H1 (cell line): Measurements from ENCODE around the gene NFKB1. TPM values are rescaled to one million over a fixed set of nuclear protein-coding genes. Genes with fewer than 3 reads are reported as not detected.

ENCODE experiments used
- CTCF ChIA-PET: fragments of 300-600 bp; sonication (Branson Sonifier 250); formaldehyde crosslinking; loops from one replicate; lab custom pipeline; 2021; ENCODE audit not compliant: partially characterized antibody; lab: Charles Lee
- POLR2A ChIA-PET: fragments of 300-600 bp; sonication (Branson Sonifier 250); formaldehyde crosslinking; loops from one replicate; lab custom pipeline; 2021; ENCODE audit warnings: inconsistent platforms; ENCODE audit not compliant: partially characterized antibody; lab: Charles Lee
- DNase-seq, 2 experiments: peaks; one replicate each; pipeline versions ENCODE4 v3.0.0 to v3.0.0-alpha.2; 2010 to 2022; ENCODE audit warnings: low spot score in 2 of 2, low read depth in 1 of 2, mixed read lengths in 1 of 2
- FAIRE-seq: peaks from 2 replicates; lab custom pipeline; 2011; peaks lifted over from hg19 to GRCh38; lab: Jason Lieb, UNC
- H2AFZ ChIP-seq: 2 replicates; pipeline ENCODE4 v1.8.1; 2012; ENCODE audit warnings: low read length, inconsistent platforms
- H2AK5ac ChIP-seq: 2 replicates; pipeline ENCODE4 v1.6.1; 2013; ENCODE audit warnings: low read depth, low read length
- H2BK120ac ChIP-seq: replicated peaks from 2 replicates; pipeline ENCODE3; 2013; ENCODE audit warnings: low read depth, low read length, inconsistent platforms
- H2BK12ac ChIP-seq: 2 replicates; pipeline ENCODE4 v1.6.1; 2013; ENCODE audit warnings: low read depth, low read length
- H2BK15ac ChIP-seq: 2 replicates; pipeline ENCODE4 v1.6.1; 2013; ENCODE audit warnings: low read length
- H2BK20ac ChIP-seq: 2 replicates; pipeline ENCODE4 v1.6.1; 2013; ENCODE audit warnings: low read length
- H2BK5ac ChIP-seq: 2 replicates; pipeline ENCODE4 v1.6.1; 2013; ENCODE audit warnings: low read depth, low read length
- H3K14ac ChIP-seq: 2 replicates; pipeline ENCODE4 v1.6.1; 2013; ENCODE audit warnings: inconsistent platforms; ENCODE audit not compliant: insufficient read length
- H3K18ac ChIP-seq: 2 replicates; pipeline ENCODE4 v1.6.1; 2013; ENCODE audit warnings: low read length; ENCODE audit errors: extremely low read depth
- H3K23ac ChIP-seq: 2 replicates; pipeline ENCODE4 v1.6.1; 2013; ENCODE audit warnings: inconsistent platforms; ENCODE audit not compliant: insufficient read length
- H3K23me2 ChIP-seq: 2 replicates; pipeline ENCODE4 v1.6.1; 2013; ENCODE audit warnings: low read depth, low read length
- H3K27ac ChIP-seq: 2 replicates; pipeline ENCODE4 v1.6.1; 2011; ENCODE audit warnings: low read depth, low read length, inconsistent platforms
- H3K27me3 ChIP-seq, 4 experiments: replicated peaks in 1 of 4; 1 replicate in 1 of 4; 2 replicates in 3 of 4; pipeline versions ENCODE4 v1.6.1 to v1.8.1; 2011 to 2013; ENCODE audit warnings: low read length in 3 of 4, mild to moderate bottlenecking in 3 of 4, inconsistent platforms in 2 of 4, mixed read lengths in 2 of 4, moderate library complexity in 1 of 4; ENCODE audit not compliant: control insufficient read depth in 3 of 4, insufficient read depth in 3 of 4; ENCODE audit errors: extremely low read depth in 1 of 4
- H3K36me3 ChIP-seq, 4 experiments: 2 replicates each; pipeline versions ENCODE4 v1.6.1 to v1.8.1; 2011 to 2013; ENCODE audit warnings: mild to moderate bottlenecking in 4 of 4, low read length in 3 of 4, moderate library complexity in 2 of 4, control low read depth in 1 of 4, inconsistent platforms in 1 of 4; ENCODE audit not compliant: insufficient read depth in 4 of 4, control insufficient read depth in 2 of 4
- H3K4ac ChIP-seq: replicated peaks from 2 replicates; pipeline ENCODE3; 2013; ENCODE audit warnings: low read length, low read depth, mixed read lengths, inconsistent platforms; ENCODE audit not compliant: insufficient read length
- H3K4me1 ChIP-seq, 4 experiments: replicated peaks in 1 of 4; 1 replicate in 1 of 4; 2 replicates in 3 of 4; pipeline versions ENCODE4 v1.6.1 to v1.8.1; 2011 to 2013; ENCODE audit warnings: low read length in 3 of 4, inconsistent platforms in 2 of 4, mixed read lengths in 1 of 4; ENCODE audit not compliant: insufficient read depth in 4 of 4, control insufficient read depth in 3 of 4
- H3K4me2 ChIP-seq, 2 experiments: 2 replicates each; pipeline versions ENCODE4 v1.6.1 to v1.8.1; 2011 to 2013; ENCODE audit warnings: low read depth in 2 of 2, low read length in 2 of 2, control low read depth in 1 of 2, inconsistent platforms in 1 of 2, mild to moderate bottlenecking in 1 of 2; ENCODE audit not compliant: insufficient read depth in 1 of 2
- H3K4me3 ChIP-seq, 4 experiments: fragments of 200-600, 300-600 bp in 1 of 4; sonication (generic), shearing (Covaris generic), sonication (Bioruptor Twin) in 1 of 4; 2 replicates each; pipeline versions ENCODE4 v1.5.1 to v1.8.1; 2011 to 2016; ENCODE audit warnings: low read length in 4 of 4, low read depth in 3 of 4, control low read depth in 2 of 4, inconsistent platforms in 2 of 4, mild to moderate bottlenecking in 2 of 4, mixed read lengths in 1 of 4, moderate library complexity in 1 of 4; ENCODE audit not compliant: insufficient read depth in 2 of 4; ENCODE audit errors: extremely low read depth in 1 of 4
- H3K56ac ChIP-seq: replicated peaks from 2 replicates; pipeline ENCODE3; 2013; ENCODE audit warnings: low read depth, mild to moderate bottlenecking, mixed read lengths, low read length, inconsistent platforms; ENCODE audit not compliant: insufficient read length
- H3K79me1 ChIP-seq: 2 replicates; pipeline ENCODE4 v1.6.1; 2013; ENCODE audit warnings: low read depth, low read length, control low read depth
- H3K79me2 ChIP-seq, 2 experiments: 2 replicates each; pipeline versions ENCODE4 v1.6.1 to v1.8.1; 2012 to 2013; ENCODE audit warnings: low read length in 2 of 2, mild to moderate bottlenecking in 2 of 2, inconsistent platforms in 1 of 2; ENCODE audit not compliant: insufficient read depth in 2 of 2, control insufficient read depth in 1 of 2
- H3K9ac ChIP-seq, 4 experiments: replicated peaks in 1 of 4; 1 replicate in 1 of 4; 2 replicates in 3 of 4; pipeline versions ENCODE4 v1.6.1 to v1.8.1; 2011 to 2013; ENCODE audit warnings: low read depth in 3 of 4, low read length in 3 of 4, control low read depth in 2 of 4, mild to moderate bottlenecking in 2 of 4, moderate library complexity in 2 of 4, inconsistent platforms in 1 of 4; ENCODE audit errors: extremely low read depth in 1 of 4
- H3K9me3 ChIP-seq, 2 experiments: 2 replicates each; pipeline versions ENCODE4 v1.6.1 to v1.8.1; 2012 to 2013; ENCODE audit warnings: mild to moderate bottlenecking in 2 of 2, moderate library complexity in 2 of 2, control low read depth in 1 of 2, inconsistent platforms in 1 of 2, low read depth in 1 of 2, low read length in 1 of 2, mixed read lengths in 1 of 2; ENCODE audit not compliant: insufficient read depth in 2 of 2
- H4K20me1 ChIP-seq, 2 experiments: replicated peaks in 1 of 2; 2 replicates each; pipeline versions ENCODE3 to v1.8.1; 2011 to 2013; ENCODE audit warnings: inconsistent platforms in 2 of 2, low read length in 2 of 2, mild to moderate bottlenecking in 1 of 2; ENCODE audit not compliant: insufficient read depth in 2 of 2, control insufficient read depth in 1 of 2
- H4K5ac ChIP-seq: 2 replicates; pipeline ENCODE4 v1.6.1; 2013; ENCODE audit warnings: low read length, low read depth, mixed read lengths, inconsistent platforms; ENCODE audit not compliant: insufficient read length
- H4K8ac ChIP-seq: 2 replicates; pipeline ENCODE4 v1.8.0; 2013; ENCODE audit warnings: mild to moderate bottlenecking, moderate library complexity, low read length, inconsistent platforms; ENCODE audit not compliant: insufficient read depth; ENCODE audit errors: extremely low read depth
- H4K91ac ChIP-seq: replicated peaks from 2 replicates; pipeline ENCODE3; 2013; ENCODE audit warnings: low read length, mixed read lengths, inconsistent platforms; ENCODE audit not compliant: insufficient read length
- BCL11A ChIP-seq, 2 experiments: IDR thresholded peaks; one replicate each; pipeline ENCODE4 v1.6.1; 2011; ENCODE audit warnings: low read depth in 2 of 2, low read length in 2 of 2, mild to moderate bottlenecking in 2 of 2
- SIRT6 ChIP-seq: IDR thresholded peaks from one replicate; pipeline ENCODE4 v1.7.1; 2012; ENCODE audit warnings: low read length, inconsistent platforms
- polyA plus RNA-seq, 7 experiments: library from polyadenylated mRNA; depleted of rRNA in 3 of 7; stranded (reverse) in 5 of 7; unstranded in 2 of 7; fragments of >200 nt in 5 of 7; fragments of 200-250 nt in 2 of 7; gene quantifications; 1 replicate in 5 of 7; 2 replicates in 1 of 7; 4 replicates in 1 of 7; pipeline versions ENCODE4 v1.2.1 to v1.2.3, GENCODE V29; 2011 to 2013; ENCODE audit warnings: missing spikeins in 2 of 7, mixed read lengths in 2 of 7
- total RNA-seq: library from RNA; stranded (reverse); fragmentation: NEBNext Ultra II Directional; extraction: Animal tissue kit (Norgen Biotek cat#: 25700); gene quantifications from 2 replicates; pipeline ENCODE4 v1.2.1, GENCODE V29; 2021

The NFKB1 gene
- total and polyA plus RNA-seq, 2 of the 8 experiments (the other 6 are each of a cell fraction or from before 2014, with no cell fraction given), result 2.9 to 6.8 TPM

DNA sequence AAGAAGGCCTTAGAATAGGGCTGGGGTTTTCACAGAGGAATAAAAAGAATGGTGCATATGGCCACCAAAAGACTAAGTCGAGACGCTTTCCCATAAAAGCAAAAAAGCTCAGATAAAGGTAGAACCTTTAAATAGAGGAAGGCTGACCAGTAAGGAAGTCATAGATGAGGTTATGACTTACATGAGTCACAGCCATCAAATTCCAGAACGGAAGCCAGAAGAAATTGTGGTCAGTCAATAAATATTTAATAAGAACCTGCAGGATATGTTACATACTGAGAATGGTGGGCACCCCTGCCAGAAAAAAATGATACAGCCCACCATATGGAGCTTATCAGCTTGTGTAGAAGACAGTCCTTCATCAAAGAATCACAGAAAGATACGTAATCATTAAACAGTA is 139.5 kb downstream of the NFKB1 start (continued):
- no peak for TF ChIP-seq BCL11A (IDR thresholded peaks at IDR 0.05; ENCODE audit: low read depth in 2 of 2, low read length in 2 of 2)

DNA sequence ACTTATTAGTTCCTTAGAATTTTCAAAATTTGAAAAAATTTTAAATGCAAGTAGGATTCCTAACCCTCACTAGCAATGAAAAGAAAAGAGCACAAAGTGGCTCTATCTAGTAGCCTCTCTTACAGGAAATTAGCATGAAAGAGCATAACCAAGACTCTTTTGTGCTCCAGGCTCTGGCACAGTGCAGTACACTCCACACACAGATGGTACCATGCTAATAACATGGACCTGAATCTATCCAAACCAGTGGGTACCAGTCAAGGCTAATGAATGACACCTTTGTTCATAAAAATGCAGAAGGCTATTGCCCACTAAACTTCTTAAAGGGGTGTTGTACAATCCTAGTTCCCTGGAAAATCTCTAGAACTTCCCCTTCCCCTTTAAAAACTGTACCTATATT is 140.6 kb downstream of the NFKB1 start:
- Histone ChIP-seq H3K79me2 (no peaks in the 10 kb centered on the region), H3K4me2 (no peak overlapping the region), H2BK12ac (no peak overlapping the region), H3K9me3 (no peaks in the 10 kb centered on the region), H3K9ac (no peak overlapping the region), H2AK5ac (no peak overlapping the region), H4K5ac (no peak overlapping the region), H3K18ac (no peak overlapping the region), H4K91ac (no peak overlapping the region), H2BK120ac (no peak overlapping the region), H3K4me3 (no peak overlapping the region), H3K36me3 (peaks cover 0 to 6% (median 2%) of the 10 kb centered on the region in 4 experiments; a peak in 3 of 8 replicates), H2BK20ac (no peak overlapping the region), H2BK15ac (no peak overlapping the region), H3K27ac (no peak overlapping the region), H3K56ac (no peak overlapping the region), H3K27me3 (no peaks in the 10 kb centered on the region), H3K23ac (no peak overlapping the region), H2AFZ (no peak overlapping the region), H4K20me1 (no peaks in the 10 kb centered on the region), H3K4me1 (no peaks in the 10 kb centered on the region), H3K23me2 (0 out of 2 replicates have a peak, but pooled peaks cover 2% of the 10 kb centered on the region), H3K79me1 (no peaks in the 10 kb centered on the region), H3K4ac (no peak overlapping the region), H4K8ac (no peak overlapping the region), H2BK5ac (no peak overlapping the region), H3K14ac (no peak overlapping the region)
- POLR2A ChIA-PET, result no interaction called here
- CTCF ChIA-PET, result interaction anchor here (0.6 to 1.9 kb wide), 3 partner anchors 18 to 100 kb away, joined by 3 to 4 read pairs (median 4); no protein-coding TSS in a partner anchor
- DNase-seq, result no peak
- no peak for FAIRE-seq
- TF ChIP-seq SIRT6, result no peak
